Heart left ventricle (tissue), 16 donors: Measurements from ENCODE around the gene TMEM150B. TPM values are rescaled to one million over a fixed set of nuclear protein-coding genes. Genes with fewer than 3 reads are reported as not detected.
A peak's percentile ranks its signal among the peaks of the same experiment; 100 is the strongest.

ENCODE experiments used
- ATAC-seq, 4 donors: fragments of 200-7000 bp; cut with Tn5 transposase; one replicate each; pipeline ENCODE4 v1.9.1; 2020 to 2022; ENCODE audit warnings: moderate library complexity in 4 of 4, mild to moderate bottlenecking in 3 of 4, moderate number of reproducible peaks in 1 of 4
- DNase-seq, 5 donors: peaks; one replicate each; pipeline ENCODE4 v3.0.0-alpha.2; 2020
- H3K27ac ChIP-seq, 12 donors: fragments of 200-600 bp; sonication (generic) in 4 of 12; one replicate each; pipeline versions ENCODE4 v1.5.0 to v1.8.0; 2016 to 2022; ENCODE audit warnings: mild to moderate bottlenecking in 2 of 12
- H3K27me3 ChIP-seq, 9 donors: fragments of 200-600 bp; sonication (generic) in 2 of 9; one replicate each; pipeline versions ENCODE4 v1.5.1 to v1.8.0; 2016 to 2022; ENCODE audit warnings: mild to moderate bottlenecking in 3 of 9
- H3K36me3 ChIP-seq, 9 donors: fragments of 200-600 bp; sonication (generic) in 2 of 9; one replicate each; pipeline versions ENCODE4 v1.5.0 to v1.8.0; 2018 to 2022; ENCODE audit warnings: mild to moderate bottlenecking in 2 of 9
- H3K4me1 ChIP-seq, 12 donors: fragments of 200-600 bp; sonication (generic) in 4 of 12; one replicate each; pipeline versions ENCODE4 v1.5.0 to v1.8.0; 2016 to 2022; ENCODE audit warnings: mild to moderate bottlenecking in 3 of 12
- H3K4me3 ChIP-seq, 12 donors: fragments of 200-600 bp; sonication (generic) in 4 of 12; one replicate each; pipeline versions ENCODE4 v1.5.0 to v1.8.0; 2017 to 2022; ENCODE audit warnings: mild to moderate bottlenecking in 9 of 12, moderate library complexity in 4 of 12
- H3K9me3 ChIP-seq, 12 donors: fragments of 200-600 bp; sonication (generic) in 4 of 12; one replicate each; pipeline versions ENCODE4 v1.5.0 to v1.8.0; 2016 to 2022; ENCODE audit warnings: mild to moderate bottlenecking in 1 of 12
- CTCF ChIP-seq, 12 donors: fragments of 200-600 bp; sonication (generic) in 4 of 12; IDR thresholded peaks; one replicate each; pipeline versions ENCODE4 v1.5.0 to v1.8.0; 2018 to 2022; ENCODE audit warnings: antibody characterized with exemption in 12 of 12, mild to moderate bottlenecking in 5 of 12
- POLR2A ChIP-seq, 2 donors: fragments of 450-650 bp; IDR thresholded peaks; one replicate each; pipeline ENCODE4 v1.6.1; 2017; ENCODE audit warnings: antibody characterized with exemption in 2 of 2, mild to moderate bottlenecking in 2 of 2, moderate library complexity in 2 of 2
- WGBS, 4 donors: extraction: QIAGEN DNeasy Blood & Tissue Kit in 2 of 4; methylation state at CpG; one replicate each; pipeline versions ENCODE4 v1.1.5 to v1.1.7; 2013 to 2018; 5-methylcytosine and 5-hydroxymethylcytosine counted together
- intact Hi-C, 10 donors: fragments of 100-400 bp; cut with DNase I; formaldehyde crosslinking; loops; one replicate each; pipeline versions ENCODE4 v1.11.1 to v1.14.2; 2022
- polyA plus RNA-seq, 2 donors: library from polyadenylated mRNA; stranded (reverse); fragments of 200-250 nt; gene quantifications; one replicate each; pipeline ENCODE4 v1.2.3, GENCODE V29; 2013
- total RNA-seq, 9 donors: library from RNA; depleted of rRNA in 2 of 9; stranded (reverse); fragments of >200 nt in 2 of 9; fragmentation: NEBNext Ultra II Directional in 3 of 9; extraction: Animal tissue kit (Norgen Biotek cat#: 25700) in 3 of 9; gene quantifications; one replicate each; pipeline versions ENCODE4 v1.1.0 to v1.2.4, GENCODE V29; 2016 to 2023
- donor health status: ischemic (EF 13 %, LVEDD 7.1; RV severe dilation, severe dysfunction).
- donor health status: healthy with polysubstance abuse.
- donor health status: DM: no; HTN: yes; CAD: no.
- donor health status: DM: no; HTN: no; CAD: no.
- donor health status: ischemic (EF 25% LVEDD 6.9; RV normal size, moderate dysfunction).
- donor health status: ischemic (EF 25% LVEDD 5.7; RV mildly dilated, moderate dysfunction).
- donor health status: healthy.
- donor health status: DM: yes; HTN: yes; CAD: no.
- donor health status: ischemic (EF 35%, LVEDD 5.7; RV mildly dilated, moderate dysfunction).
- donor health status: nonischemic (EF 11% LVEDD 7.7; RV severe dilation, severe dysfunction).
- donor health status: DM: yes; HTN: yes; CAD: no.
- donor health status: PGD.
- donor health status: ischemic (EF 29% LVEDD 5.4; RV normal size, mild dysfunction).
- donor health status: nonischemic (EF 23%, LVEDD 6.1; RV moderate dilation, normal function).

The TMEM150B gene
- total and polyA plus RNA-seq, 11 donors: 0.43 to 14.1 (median 0.99) TPM; not detected in 1

GRCh38 chr19:55321466-55322137 is 3.5 kb downstream of the TMEM150B start:
- peak in 1 of 4 donors; percentile 13 for ATAC-seq
- no peak overlapping the region for H3K27ac ChIP-seq
- H3K36me3 ChIP-seq: peaks cover 0 to 4% (median 0%) of the 10 kb centered on the region in 9 donors
- H3K4me1 ChIP-seq: peaks cover 0 to 7% (median 0%) of the 10 kb centered on the region in 12 donors
- WGBS, 4 donors: 69 to 82% (median 73%) methylated on average over 5 to 9 of the region's 9 CpGs
- peaks cover 0 to 9% (median 0%) of the 10 kb centered on the region in 9 donors for H3K27me3 ChIP-seq
- H3K4me3 ChIP-seq: peak overlapping the region in 1 of 12 donors; percentile 47
- TF ChIP-seq CTCF (IDR thresholded peaks at IDR 0.05): no peak
- no peak for TF ChIP-seq POLR2A (IDR thresholded peaks at IDR 0.05)
- DNase-seq: no peak
- intact Hi-C loops: no loop called here
- H3K9me3 ChIP-seq: no peaks in the 10 kb centered on the region

GRCh38 chr19:55320844-55321419 is 4.2 kb downstream of the TMEM150B start:
- peaks cover 0 to 9% (median 0%) of the 10 kb centered on the region in 9 donors for H3K27me3 ChIP-seq
- intact Hi-C loops: no loop called here
- H3K4me1 ChIP-seq: peaks cover 0 to 7% (median 0%) of the 10 kb centered on the region in 12 donors
- WGBS, 4 donors: 79 to 85% (median 81%) methylated on average over 7 to 8 of the region's 8 CpGs
- TF ChIP-seq POLR2A (IDR thresholded peaks at IDR 0.05) (no peak), CTCF (IDR thresholded peaks at IDR 0.05) (no peak)
- H3K9me3 ChIP-seq: peaks cover 0 to 2% (median 0%) of the 10 kb centered on the region in 12 donors
- no peak for DNase-seq
- H3K4me3 ChIP-seq: no peak overlapping the region
- ATAC-seq: no peak
- H3K27ac ChIP-seq: no peak overlapping the region
- peaks cover 0 to 6% (median 0%) of the 10 kb centered on the region in 9 donors for H3K36me3 ChIP-seq

- H3K36me3 ChIP-seq: peaks cover 0 to 6% (median 0%) of the 10 kb centered on the region in 9 donors
- TF ChIP-seq CTCF (IDR thresholded peaks at IDR 0.05) (no peak), POLR2A (IDR thresholded peaks at IDR 0.05) (no peak)
- WGBS, 4 donors: 9 to 18% (median 13%) methylated on average over 21 of the region's 21 CpGs
- H3K9me3 ChIP-seq: peaks cover 0 to 3% (median 0%) of the 10 kb centered on the region in 12 donors
- intact Hi-C loops: no loop called here
- H3K4me1 ChIP-seq: peaks cover 0 to 7% (median 0%) of the 10 kb centered on the region in 12 donors
- peak in 2 of 5 donors; percentile 61 to 66 for DNase-seq
- peak in 3 of 4 donors; percentile 75 to 88 (median 86) for ATAC-seq
- H3K27ac ChIP-seq: no peak overlapping the region
- H3K4me3 ChIP-seq: no peak overlapping the region
- peaks cover 0 to 9% (median 0%) of the 10 kb centered on the region in 9 donors for H3K27me3 ChIP-seq
These were observed 5.4 kb downstream of the TMEM150B start for GRCh38 chr19:55319785-55320184.

- intact Hi-C loops: no loop called here
- H3K36me3 ChIP-seq: peaks cover 0 to 6% (median 0%) of the 10 kb centered on the region in 9 donors
- peaks cover 0 to 3% (median 0%) of the 10 kb centered on the region in 12 donors for H3K9me3 ChIP-seq
- no peak overlapping the region for H3K4me3 ChIP-seq
- ATAC-seq (no peak), DNase-seq (no peak)
- 74 to 82% (median 79%) methylated on average over 8 of the region's 8 CpGs for WGBS, 4 donors
- no peak for TF ChIP-seq CTCF (IDR thresholded peaks at IDR 0.05)
- H3K4me1 ChIP-seq: no peaks in the 10 kb centered on the region
- peaks cover 0 to 9% (median 0%) of the 10 kb centered on the region in 9 donors for H3K27me3 ChIP-seq
- H3K27ac ChIP-seq: no peak overlapping the region
These were observed 8.5 kb downstream of the TMEM150B start for GRCh38 chr19:55316646-55317045.
